T-helper 1 cell (primary cell): Measurements from ENCODE around the gene PIP4K2A.
A peak's percentile ranks its signal among the peaks of the same experiment; 100 is the strongest.

Experiments
- DNase-seq, 5 donors: peaks; one replicate each; pipeline ENCODE4 v3.0.0-alpha.2; 2012 to 2020

PIP4K2A gene

GRCh38 chr10:22665329-22665728, 49.0 kb downstream of the PIP4K2A start:
- DNase-seq, result no peak

- no peak for DNase-seq
These were observed 51.5 kb downstream of the PIP4K2A start for GRCh38 chr10:22662733-22663330.

GRCh38 chr10:22659866-22660265, 54.5 kb downstream of the PIP4K2A start:
- no peak for DNase-seq

- no peak for DNase-seq
These were observed 55.5 kb downstream of the PIP4K2A start for GRCh38 chr10:22658745-22659410.

- DNase-seq, result peak in 1 of 5 donors; percentile 31
These were observed 56.7 kb downstream of the PIP4K2A start for GRCh38 chr10:22657566-22658225.

GRCh38 chr10:22657024-22657423, 57.4 kb downstream of the PIP4K2A start:
- no peak for DNase-seq

- DNase-seq, result no peak
These were observed 58.3 kb downstream of the PIP4K2A start for GRCh38 chr10:22656036-22656435.

- peak in 3 of 5 donors; percentile 24 to 76 (median 48) for DNase-seq
These were observed 58.9 kb downstream of the PIP4K2A start for GRCh38 chr10:22655312-22655981.

- DNase-seq, result peak in 1 of 5 donors; percentile 63
These were observed 61.3 kb downstream of the PIP4K2A start for GRCh38 chr10:22652988-22653481.

GRCh38 chr10:22651276-22651980, 63.0 kb downstream of the PIP4K2A start:
- no peak for DNase-seq

- no peak for DNase-seq
These were observed 64.4 kb downstream of the PIP4K2A start for GRCh38 chr10:22649994-22650393.

- DNase-seq, result no peak
These were observed 65.0 kb downstream of the PIP4K2A start for GRCh38 chr10:22649390-22649841.

GRCh38 chr10:22648547-22648961, 65.8 kb downstream of the PIP4K2A start:
- DNase-seq, result peak in 1 of 5 donors; percentile 45

- DNase-seq, result no peak
These were observed 67.1 kb downstream of the PIP4K2A start for GRCh38 chr10:22647244-22647643.

GRCh38 chr10:22646388-22646853, 68.0 kb downstream of the PIP4K2A start:
- peak in 1 of 5 donors; percentile 77 for DNase-seq

GRCh38 chr10:22644222-22644621, 70.2 kb downstream of the PIP4K2A start:
- DNase-seq, result no peak

GRCh38 chr10:22643775-22644174, 70.6 kb downstream of the PIP4K2A start:
- DNase-seq, result no peak

- no peak for DNase-seq
These were observed 71.3 kb downstream of the PIP4K2A start for GRCh38 chr10:22643116-22643515.

- no peak for DNase-seq
These were observed 72.6 kb downstream of the PIP4K2A start for GRCh38 chr10:22641743-22642142.

- DNase-seq, result no peak
These were observed 74.0 kb downstream of the PIP4K2A start for GRCh38 chr10:22640359-22640758.

- DNase-seq, result no peak
These were observed 75.5 kb downstream of the PIP4K2A start for GRCh38 chr10:22638863-22639262.

GRCh38 chr10:22637491-22637890, 76.9 kb downstream of the PIP4K2A start:
- no peak for DNase-seq
